Adrenal gland (tissue), 5 donors: Measurements from ENCODE around the gene TPI1.

ENCODE experiments used
- CTCF ChIP-seq, 6 experiments: fragments of 450-650 bp in 4 of 6; fragments of 200-600 bp in 2 of 6; sonication (generic) in 1 of 6; IDR thresholded peaks; 1 replicate in 5 of 6; 2 replicates in 1 of 6; pipeline versions ENCODE4 v1.5.1 to v1.8.0; 2016 to 2021; ENCODE audit warnings: antibody characterized with exemption in 6 of 6, mild to moderate bottlenecking in 2 of 6, moderate library complexity in 1 of 6
- POLR2A ChIP-seq, 2 donors: fragments of 450-650 bp; IDR thresholded peaks; one replicate each; pipeline ENCODE4 v1.6.1; 2017; ENCODE audit warnings: antibody characterized with exemption in 2 of 2, mild to moderate bottlenecking in 2 of 2, moderate library complexity in 1 of 2
- donor health status: DM: no; HTN: no; CAD: no.

- TF ChIP-seq CTCF (IDR thresholded peaks at IDR 0.05) (no peak), POLR2A (IDR thresholded peaks at IDR 0.05) (peak in 1 of 2 donors; percentile 52)
These were observed 47.1 kb downstream of the TPI1 start, which contains the start of gene ENO2 for GRCh38 chr12:6914246-6914946.
